ENCODE data around the gene SERPINA3. TPM values are rescaled to one million over a fixed set of nuclear protein-coding genes. Genes with fewer than 3 reads are reported as not detected.

The SERPINA3 gene
- total RNA-seq, 4 donors from 2014 or later, result 4.9 to 159 (median 82.0) TPM

- TF ChIP-seq CTCF (IDR thresholded peaks at IDR 0.05; ENCODE audit: low read depth), result no peak
These were observed 40.8 kb upstream of the SERPINA3 start for GRCh38 chr14:94571395-94571794.

- no peak for TF ChIP-seq CTCF (IDR thresholded peaks at IDR 0.05; ENCODE audit: low read depth)
These were observed 40.2 kb upstream of the SERPINA3 start for GRCh38 chr14:94571950-94572349.

- TF ChIP-seq CTCF (IDR thresholded peaks at IDR 0.05; ENCODE audit: low read depth), result no peak
These were observed 39.4 kb upstream of the SERPINA3 start for GRCh38 chr14:94572637-94573303.

- TF ChIP-seq CTCF (IDR thresholded peaks at IDR 0.05; ENCODE audit: low read depth), result no peak
These were observed 38.5 kb upstream of the SERPINA3 start for GRCh38 chr14:94573475-94574277.

- TF ChIP-seq CTCF (IDR thresholded peaks at IDR 0.05; ENCODE audit: low read depth), result no peak
These were observed 37.9 kb upstream of the SERPINA3 start for GRCh38 chr14:94574336-94574735.

- TF ChIP-seq CTCF (IDR thresholded peaks at IDR 0.05; ENCODE audit: low read depth), result no peak
These were observed 36.2 kb upstream of the SERPINA3 start for GRCh38 chr14:94575730-94576585.

- no peak for TF ChIP-seq CTCF (IDR thresholded peaks at IDR 0.05; ENCODE audit: low read depth)
These were observed 33.5 kb upstream of the SERPINA3 start for GRCh38 chr14:94578712-94579111.

Data from subcutaneous adipose tissue (tissue), 4 donors.